ENCODE measurements around the gene ZFPM1. TPM values are rescaled to one million over a fixed set of nuclear protein-coding genes. Genes with fewer than 3 reads are reported as not detected.

The ZFPM1 gene
- total RNA-seq, 2 donors from 2014 or later: 4.1 to 21.5 TPM

- Histone ChIP-seq H3K36me3 (no peaks in the 10 kb centered on the region), H3K27ac (no peak overlapping the region), H3K4me3 (no peak overlapping the region), H3K27me3 (replicated peaks; ENCODE audit: insufficient read depth) (no peaks in the 10 kb centered on the region), H3K9me3 (no peaks in the 10 kb centered on the region), H3K4me1 (replicated peaks) (no peaks in the 10 kb centered on the region)
- no peak for DNase-seq (ENCODE audit: low spot score)
- WGBS: 92% methylated on average over 28 of the region's 28 CpGs
- intact Hi-C loops (cut with DNase I): no loop called here
- TF ChIP-seq CTCF (IDR thresholded peaks at IDR 0.05) (no peak), POLR2A (IDR thresholded peaks at IDR 0.05) (no peak), POLR2AphosphoS5 (IDR thresholded peaks at IDR 0.05) (no peak)
These were observed 38.7 kb downstream of the ZFPM1 start for GRCh38 chr16:88491560-88492310.

GRCh38 chr16:88493879-88494278, 40.8 kb downstream of the ZFPM1 start:
- H3K4me1 ChIP-seq (replicated peaks): no peaks in the 10 kb centered on the region
- 92% methylated on average over 24 of the region's 24 CpGs for WGBS
- no peak overlapping the region for H3K4me3 ChIP-seq
- no peaks in the 10 kb centered on the region for H3K9me3 ChIP-seq
- intact Hi-C loops (cut with DNase I): no loop called here
- H3K27ac ChIP-seq: no peak overlapping the region
- no peaks in the 10 kb centered on the region for H3K27me3 ChIP-seq (replicated peaks; ENCODE audit: insufficient read depth)
- H3K36me3 ChIP-seq: no peaks in the 10 kb centered on the region
- DNase-seq (ENCODE audit: low spot score): no peak
- TF ChIP-seq CTCF (IDR thresholded peaks at IDR 0.05): no peak
- TF ChIP-seq POLR2A (IDR thresholded peaks at IDR 0.05): no peak

DNA sequence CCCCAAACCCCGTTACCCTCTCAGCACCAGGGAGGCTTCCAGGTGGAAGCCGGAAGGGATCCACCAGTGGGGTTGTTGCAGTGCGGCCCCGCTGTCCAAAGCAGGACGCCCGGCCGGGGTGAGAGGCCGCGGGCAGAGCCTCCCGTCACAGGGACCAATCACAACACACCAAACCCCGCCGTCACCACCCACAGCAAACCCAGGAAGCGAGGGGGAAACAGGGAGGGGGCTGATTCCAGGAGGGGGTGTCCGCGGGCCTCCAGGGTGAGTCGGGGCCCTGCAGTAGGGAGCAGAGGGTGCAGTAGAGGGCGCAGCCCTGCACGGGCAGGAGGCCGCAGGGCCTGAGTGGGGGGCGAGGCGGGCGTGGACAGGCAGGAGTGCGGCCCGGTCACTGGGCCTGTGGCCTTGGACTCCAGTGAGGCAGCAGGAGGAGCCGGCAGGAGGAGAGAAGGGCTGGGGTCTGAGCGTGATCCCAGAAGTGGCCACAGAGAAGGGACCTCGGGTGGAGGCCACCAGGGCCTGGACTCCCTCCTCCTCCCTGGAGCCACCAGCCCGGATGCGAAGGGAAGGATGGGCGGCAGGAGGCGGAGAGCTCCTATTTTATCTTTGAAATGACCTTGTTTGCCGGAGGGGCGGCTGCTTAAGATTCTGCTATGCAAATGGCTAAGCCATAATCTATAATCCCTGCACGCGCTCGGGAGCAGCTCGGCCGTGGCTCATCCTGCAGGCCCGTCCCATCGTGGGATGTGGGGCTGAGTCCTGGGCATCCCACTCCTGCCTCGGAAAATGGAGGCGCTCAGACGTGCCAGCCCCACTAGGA, 41.5 kb downstream of the ZFPM1 start:
- Histone ChIP-seq H3K36me3 (no peaks in the 10 kb centered on the region), H3K9me3 (no peaks in the 10 kb centered on the region), H3K4me1 (replicated peaks) (no peaks in the 10 kb centered on the region), H3K27ac (no peak overlapping the region), H3K4me3 (no peak overlapping the region), H3K27me3 (replicated peaks; ENCODE audit: insufficient read depth) (no peaks in the 10 kb centered on the region)
- TF ChIP-seq CTCF (IDR thresholded peaks at IDR 0.05) (no peak), POLR2A (IDR thresholded peaks at IDR 0.05) (no peak), POLR2AphosphoS5 (IDR thresholded peaks at IDR 0.05) (no peak)
- DNase-seq (ENCODE audit: low spot score): no peak
- WGBS: 89% methylated on average over 40 of the region's 43 CpGs
- intact Hi-C loops (cut with DNase I): no loop called here

- WGBS: 96% methylated on average over 15 of the region's 15 CpGs
- TF ChIP-seq CTCF (IDR thresholded peaks at IDR 0.05) (no peak), POLR2A (IDR thresholded peaks at IDR 0.05) (no peak)
- no peak for DNase-seq (ENCODE audit: low spot score)
- intact Hi-C loops (cut with DNase I): no loop called here
- H3K4me1 ChIP-seq (replicated peaks): no peaks in the 10 kb centered on the region
- H3K27me3 ChIP-seq (replicated peaks; ENCODE audit: insufficient read depth): no peaks in the 10 kb centered on the region
- H3K27ac ChIP-seq: no peak overlapping the region
- H3K36me3 ChIP-seq: no peaks in the 10 kb centered on the region
- H3K4me3 ChIP-seq: no peak overlapping the region
- no peaks in the 10 kb centered on the region for H3K9me3 ChIP-seq
These were observed 42.2 kb downstream of the ZFPM1 start for GRCh38 chr16:88495268-88495772.

Data from prostate gland (tissue), 2 donors.